SH-SY5Y (cell line): ENCODE measurements around the gene UFSP2.

ENCODE experiments used
- GATA2 ChIP-seq: IDR thresholded peaks from 2 replicates; pipeline ENCODE4 v1.6.1; 2011; ENCODE audit warnings: mild to moderate bottlenecking, low read depth, low read length
- GATA3 ChIP-seq: IDR thresholded peaks from 2 replicates; pipeline ENCODE4 v1.6.1; 2011; ENCODE audit warnings: low read depth, mild to moderate bottlenecking, low read length, moderate library complexity

The UFSP2 gene

GRCh38 chr4:185405296-185405999, 20.3 kb downstream of the UFSP2 start:
- TF ChIP-seq GATA3: no peak
- TF ChIP-seq GATA2: no peak

- TF ChIP-seq GATA3: no peak
- no peak for TF ChIP-seq GATA2
Measured at GRCh38 chr4:185404031-185404430, 21.7 kb downstream of the UFSP2 start.

GRCh38 chr4:185399466-185399865, 26.3 kb downstream of the UFSP2 start:
- TF ChIP-seq GATA2 (no peak), GATA3 (no peak)

GRCh38 chr4:185398618-185399017, 27.1 kb downstream of the UFSP2 start:
- TF ChIP-seq GATA3 (no peak), GATA2 (no peak)

GRCh38 chr4:185396724-185397385, 28.9 kb downstream of the UFSP2 start, which contains the start of gene ANKRD37:
ANKRD37 (plus strand) TSS chr4:185396841; CDS start chr4:185396924, 83 bp downstream.
- TF ChIP-seq GATA2: no peak
- TF ChIP-seq GATA3: no peak

GRCh38 chr4:185395956-185396723, 29.6 kb downstream of the UFSP2 start:
- TF ChIP-seq GATA3 (no peak), GATA2 (no peak)

GRCh38 chr4:185395238-185395955, 30.4 kb downstream of the UFSP2 start, which contains the start of gene LRP2BP:
LRP2BP (minus strand) TSS chr4:185395924; CDS start chr4:185378186, 17,738 bp downstream.
- TF ChIP-seq GATA3: no peak
- no peak for TF ChIP-seq GATA2

- TF ChIP-seq GATA2 (no peak), GATA3 (no peak)
Measured at GRCh38 chr4:185394568-185395237, 31.1 kb downstream of the UFSP2 start.

- TF ChIP-seq GATA3: no peak
- TF ChIP-seq GATA2: no peak
Measured at GRCh38 chr4:185392156-185392555, 33.6 kb downstream of the UFSP2 start.

GRCh38 chr4:185390941-185391340, 34.8 kb downstream of the UFSP2 start:
- no peak for TF ChIP-seq GATA2

- no peak for TF ChIP-seq GATA2
- no peak for TF ChIP-seq GATA3
Measured at GRCh38 chr4:185387957-185388356, 37.8 kb downstream of the UFSP2 start.

- TF ChIP-seq GATA3 (no peak), GATA2 (no peak)
Measured at GRCh38 chr4:185384930-185385331, 40.8 kb downstream of the UFSP2 start.

GRCh38 chr4:185384061-185384460, 41.7 kb downstream of the UFSP2 start:
- TF ChIP-seq GATA2: no peak
- no peak for TF ChIP-seq GATA3
